Ishikawa (cell line): ENCODE results near the gene CBX6.

Experiments
- CEBPB ChIP-seq: IDR thresholded peaks from 2 replicates; pipeline ENCODE4 v1.6.1; 2012
- EP300 ChIP-seq: IDR thresholded peaks from 2 replicates; pipeline ENCODE4 v1.6.1; 2012; ENCODE audit warnings: borderline replicate concordance
- FOXM1 ChIP-seq: IDR thresholded peaks from 2 replicates; pipeline ENCODE4 v1.6.1; 2012; ENCODE audit warnings: low read depth, borderline replicate concordance
- ZBTB7A ChIP-seq: IDR thresholded peaks from 2 replicates; pipeline ENCODE4 v1.6.1; 2012; ENCODE audit warnings: low read depth
- TF ChIP-seq, protein P1 (sequence below): IDR thresholded peaks from 2 replicates; pipeline ENCODE4 v1.6.1; 2012
- TF ChIP-seq, protein P2 (sequence below): IDR thresholded peaks from 2 replicates; pipeline ENCODE4 v1.6.1; 2012; ENCODE audit warnings: low read depth, mild to moderate bottlenecking

DNA sequence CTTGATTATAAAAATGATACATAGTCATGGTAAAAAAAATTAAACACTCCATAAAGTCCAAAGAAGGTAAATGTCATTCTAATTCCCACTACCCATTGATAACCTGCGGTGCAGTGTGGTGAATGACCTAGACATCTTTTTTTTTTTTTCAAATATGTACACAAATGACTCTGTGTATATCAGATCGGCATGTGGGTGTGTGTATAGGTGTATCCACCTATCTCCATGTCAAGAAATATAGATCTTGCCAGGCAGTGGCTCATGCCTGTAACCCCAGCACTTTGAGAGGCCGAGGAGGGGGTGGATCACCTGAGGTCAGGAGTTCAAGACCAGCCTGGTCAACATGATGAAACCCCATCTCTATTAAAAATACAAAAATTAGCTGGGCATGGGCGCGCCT is 18.4 kb upstream of the CBX6 start:
- no peak for TF ChIP-seq FOXM1
- TF ChIP-seq, protein P1, sequence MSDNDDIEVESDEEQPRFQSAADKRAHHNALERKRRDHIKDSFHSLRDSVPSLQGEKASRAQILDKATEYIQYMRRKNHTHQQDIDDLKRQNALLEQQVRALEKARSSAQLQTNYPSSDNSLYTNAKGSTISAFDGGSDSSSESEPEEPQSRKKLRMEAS: no peak
- no peak for TF ChIP-seq CEBPB
- TF ChIP-seq, protein P2, sequence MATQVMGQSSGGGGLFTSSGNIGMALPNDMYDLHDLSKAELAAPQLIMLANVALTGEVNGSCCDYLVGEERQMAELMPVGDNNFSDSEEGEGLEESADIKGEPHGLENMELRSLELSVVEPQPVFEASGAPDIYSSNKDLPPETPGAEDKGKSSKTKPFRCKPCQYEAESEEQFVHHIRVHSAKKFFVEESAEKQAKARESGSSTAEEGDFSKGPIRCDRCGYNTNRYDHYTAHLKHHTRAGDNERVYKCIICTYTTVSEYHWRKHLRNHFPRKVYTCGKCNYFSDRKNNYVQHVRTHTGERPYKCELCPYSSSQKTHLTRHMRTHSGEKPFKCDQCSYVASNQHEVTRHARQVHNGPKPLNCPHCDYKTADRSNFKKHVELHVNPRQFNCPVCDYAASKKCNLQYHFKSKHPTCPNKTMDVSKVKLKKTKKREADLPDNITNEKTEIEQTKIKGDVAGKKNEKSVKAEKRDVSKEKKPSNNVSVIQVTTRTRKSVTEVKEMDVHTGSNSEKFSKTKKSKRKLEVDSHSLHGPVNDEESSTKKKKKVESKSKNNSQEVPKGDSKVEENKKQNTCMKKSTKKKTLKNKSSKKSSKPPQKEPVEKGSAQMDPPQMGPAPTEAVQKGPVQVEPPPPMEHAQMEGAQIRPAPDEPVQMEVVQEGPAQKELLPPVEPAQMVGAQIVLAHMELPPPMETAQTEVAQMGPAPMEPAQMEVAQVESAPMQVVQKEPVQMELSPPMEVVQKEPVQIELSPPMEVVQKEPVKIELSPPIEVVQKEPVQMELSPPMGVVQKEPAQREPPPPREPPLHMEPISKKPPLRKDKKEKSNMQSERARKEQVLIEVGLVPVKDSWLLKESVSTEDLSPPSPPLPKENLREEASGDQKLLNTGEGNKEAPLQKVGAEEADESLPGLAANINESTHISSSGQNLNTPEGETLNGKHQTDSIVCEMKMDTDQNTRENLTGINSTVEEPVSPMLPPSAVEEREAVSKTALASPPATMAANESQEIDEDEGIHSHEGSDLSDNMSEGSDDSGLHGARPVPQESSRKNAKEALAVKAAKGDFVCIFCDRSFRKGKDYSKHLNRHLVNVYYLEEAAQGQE: no peak
- no peak for TF ChIP-seq EP300
- no peak for TF ChIP-seq ZBTB7A
